22Rv1 (cell line): Measurements from ENCODE around the gene TWNK.
"Not testable (repeated sequence)": the region's sequence is repeated elsewhere in the genome, so short reads cannot be mapped to it uniquely, and the experiment has no call there.

Source experiments
- H3K27ac ChIP-seq: fragments of 450-650 bp; 2 replicates; pipeline ENCODE4 v1.5.1; 2017
- ZFX ChIP-seq: fragments of 450-650 bp; IDR thresholded peaks from 2 replicates; pipeline ENCODE4 v1.6.1; 2017; ENCODE audit warnings: antibody characterized with exemption, borderline replicate concordance
- TF ChIP-seq, protein P1 (sequence below): fragments of 450-650 bp; IDR thresholded peaks from 2 replicates; pipeline ENCODE4 v1.5.1; 2017; ENCODE audit warnings: mild to moderate bottlenecking

TWNK gene

DNA sequence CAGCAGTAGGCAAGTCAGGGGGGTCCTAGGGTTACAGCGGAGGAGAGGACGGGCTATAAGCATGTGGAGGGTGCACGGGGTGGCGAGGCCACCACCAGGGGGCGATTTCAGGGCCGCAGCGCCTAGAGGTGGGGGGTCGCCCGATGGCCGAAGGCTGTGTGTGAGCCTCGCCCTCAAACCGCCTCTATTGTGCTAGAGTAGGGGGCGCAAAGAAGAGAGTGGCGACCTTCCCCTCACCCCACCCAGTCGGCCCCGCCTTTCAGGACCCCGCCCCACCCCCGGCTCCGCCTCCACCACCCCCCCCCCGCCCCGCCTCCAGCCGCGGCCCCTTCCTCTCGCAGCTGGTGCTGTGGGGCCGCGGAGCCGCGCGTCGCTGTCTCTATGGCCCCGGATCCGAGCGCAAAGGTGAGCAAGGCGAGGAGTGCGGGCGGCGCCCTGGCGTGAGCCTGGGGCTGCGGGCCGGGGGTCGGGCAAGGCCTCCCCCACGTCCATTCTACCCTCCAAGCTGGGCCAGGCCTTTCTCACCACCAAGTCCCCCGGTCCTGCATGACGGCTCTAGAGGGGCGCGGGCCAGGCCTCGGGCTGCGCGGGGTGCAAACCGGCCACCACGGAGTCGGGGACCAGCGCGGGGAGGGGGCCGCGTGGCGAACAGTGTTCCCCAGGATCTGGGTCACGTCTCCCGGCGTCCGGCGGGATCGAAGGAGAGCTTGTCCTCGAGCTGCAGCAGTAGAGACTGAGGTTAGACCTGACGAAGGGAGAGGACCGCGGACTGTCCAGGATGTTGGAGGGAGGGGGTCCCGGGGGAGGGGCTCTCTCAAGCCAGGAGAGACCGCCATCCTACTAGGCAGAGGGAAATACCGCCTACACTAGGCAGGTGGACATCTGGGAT, 17.9 kb upstream of the TWNK start, which contains the start of gene SEMA4G:
TSS of gene SEMA4G (plus strand) at position 318 of the 889 bp plus-strand sequence. CDS start 3,409 bp downstream, outside the sequence.
- peak within 1 kb of the TSS; percentile 77 for H3K27ac ChIP-seq
- TF ChIP-seq, protein P1, sequence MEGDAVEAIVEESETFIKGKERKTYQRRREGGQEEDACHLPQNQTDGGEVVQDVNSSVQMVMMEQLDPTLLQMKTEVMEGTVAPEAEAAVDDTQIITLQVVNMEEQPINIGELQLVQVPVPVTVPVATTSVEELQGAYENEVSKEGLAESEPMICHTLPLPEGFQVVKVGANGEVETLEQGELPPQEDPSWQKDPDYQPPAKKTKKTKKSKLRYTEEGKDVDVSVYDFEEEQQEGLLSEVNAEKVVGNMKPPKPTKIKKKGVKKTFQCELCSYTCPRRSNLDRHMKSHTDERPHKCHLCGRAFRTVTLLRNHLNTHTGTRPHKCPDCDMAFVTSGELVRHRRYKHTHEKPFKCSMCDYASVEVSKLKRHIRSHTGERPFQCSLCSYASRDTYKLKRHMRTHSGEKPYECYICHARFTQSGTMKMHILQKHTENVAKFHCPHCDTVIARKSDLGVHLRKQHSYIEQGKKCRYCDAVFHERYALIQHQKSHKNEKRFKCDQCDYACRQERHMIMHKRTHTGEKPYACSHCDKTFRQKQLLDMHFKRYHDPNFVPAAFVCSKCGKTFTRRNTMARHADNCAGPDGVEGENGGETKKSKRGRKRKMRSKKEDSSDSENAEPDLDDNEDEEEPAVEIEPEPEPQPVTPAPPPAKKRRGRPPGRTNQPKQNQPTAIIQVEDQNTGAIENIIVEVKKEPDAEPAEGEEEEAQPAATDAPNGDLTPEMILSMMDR, result peak; percentile 75
- no peak for TF ChIP-seq ZFX

DNA sequence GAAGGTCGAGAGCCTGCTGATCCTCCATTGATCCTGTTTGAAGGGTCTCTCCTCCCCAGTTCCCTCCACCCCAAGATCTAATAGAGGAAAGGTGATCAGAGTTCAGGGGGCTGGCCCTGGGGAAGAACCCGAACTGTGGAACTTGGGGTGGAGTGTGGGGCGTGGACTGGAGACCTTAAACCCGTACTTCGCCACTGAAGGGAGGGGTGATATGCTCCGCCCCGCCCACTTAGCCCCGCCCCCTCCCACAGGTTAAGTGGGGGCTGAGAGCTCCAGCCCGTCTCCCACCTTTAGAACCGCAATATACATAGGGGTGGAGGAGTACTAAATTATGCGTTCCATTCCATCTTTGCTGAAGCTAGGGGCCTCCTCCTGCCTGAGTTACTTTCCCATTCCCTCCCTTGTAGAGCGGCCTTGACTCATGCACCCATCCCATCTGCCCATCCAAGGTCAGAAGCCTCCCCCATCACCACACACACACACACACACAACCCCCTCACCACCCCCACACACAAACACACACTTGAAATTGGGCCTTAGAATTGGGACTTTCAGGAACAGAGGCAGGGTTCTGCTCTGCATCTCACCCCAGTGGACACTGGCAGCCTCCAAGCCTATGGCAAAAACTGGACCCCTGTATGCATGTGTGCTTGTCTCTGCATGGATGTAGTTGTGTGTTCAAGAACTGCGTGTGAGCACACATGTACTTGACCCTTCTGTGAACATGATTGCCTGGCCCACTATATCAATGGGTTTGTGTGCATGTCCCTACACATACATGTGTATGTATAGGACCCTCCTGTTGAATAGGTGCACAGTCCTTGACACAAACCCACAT, 17.0 kb upstream of the TWNK start:
- peak overlapping the region; percentile 77 for H3K27ac ChIP-seq
- no peak for TF ChIP-seq ZFX
- TF ChIP-seq, protein P1, result no peak

DNA sequence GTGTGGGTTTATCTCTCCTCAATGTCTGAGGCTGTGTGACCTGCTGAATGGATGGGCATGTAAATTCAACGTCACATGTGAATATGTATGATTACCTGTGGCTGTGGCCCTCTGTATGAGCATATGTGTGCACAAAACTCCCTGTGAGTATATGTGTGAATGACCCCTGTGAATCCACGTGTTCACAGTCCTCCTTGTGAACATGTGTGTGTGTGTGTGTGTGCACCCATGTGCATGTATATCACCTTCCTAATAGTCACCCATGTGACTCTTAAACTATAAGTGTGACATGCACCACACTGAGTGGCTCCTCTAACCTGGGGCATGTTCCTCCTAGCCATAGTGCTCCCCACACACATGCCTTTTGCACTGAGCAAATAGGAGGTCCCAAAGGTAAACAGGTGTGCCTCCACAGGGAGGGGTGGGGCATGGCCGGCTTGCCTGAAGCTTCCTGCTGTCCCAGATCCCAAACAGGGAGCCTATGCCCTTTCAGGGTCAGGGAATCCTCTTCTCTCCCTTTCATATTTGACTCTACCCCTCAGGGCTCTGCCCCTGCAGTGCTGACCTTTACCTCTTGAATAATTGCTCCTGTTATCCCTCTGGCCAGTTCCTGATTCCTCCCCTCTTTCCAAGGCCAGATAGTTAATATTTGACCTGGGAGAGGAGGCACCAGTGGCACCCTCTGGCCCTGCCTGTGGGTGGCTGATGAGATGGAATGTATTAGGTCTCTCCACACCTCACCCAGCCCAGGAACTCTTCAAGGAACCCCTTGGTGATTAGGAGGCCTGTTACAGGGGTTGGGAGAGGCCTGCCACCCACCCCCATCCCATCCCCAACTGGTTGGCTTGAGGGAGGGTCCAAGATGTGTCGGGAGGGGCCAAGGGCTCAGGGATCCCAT, 16.2 kb upstream of the TWNK start:
- peak overlapping the region; percentile 77 for H3K27ac ChIP-seq
- TF ChIP-seq ZFX, result no peak
- TF ChIP-seq, protein P1, result no peak

DNA sequence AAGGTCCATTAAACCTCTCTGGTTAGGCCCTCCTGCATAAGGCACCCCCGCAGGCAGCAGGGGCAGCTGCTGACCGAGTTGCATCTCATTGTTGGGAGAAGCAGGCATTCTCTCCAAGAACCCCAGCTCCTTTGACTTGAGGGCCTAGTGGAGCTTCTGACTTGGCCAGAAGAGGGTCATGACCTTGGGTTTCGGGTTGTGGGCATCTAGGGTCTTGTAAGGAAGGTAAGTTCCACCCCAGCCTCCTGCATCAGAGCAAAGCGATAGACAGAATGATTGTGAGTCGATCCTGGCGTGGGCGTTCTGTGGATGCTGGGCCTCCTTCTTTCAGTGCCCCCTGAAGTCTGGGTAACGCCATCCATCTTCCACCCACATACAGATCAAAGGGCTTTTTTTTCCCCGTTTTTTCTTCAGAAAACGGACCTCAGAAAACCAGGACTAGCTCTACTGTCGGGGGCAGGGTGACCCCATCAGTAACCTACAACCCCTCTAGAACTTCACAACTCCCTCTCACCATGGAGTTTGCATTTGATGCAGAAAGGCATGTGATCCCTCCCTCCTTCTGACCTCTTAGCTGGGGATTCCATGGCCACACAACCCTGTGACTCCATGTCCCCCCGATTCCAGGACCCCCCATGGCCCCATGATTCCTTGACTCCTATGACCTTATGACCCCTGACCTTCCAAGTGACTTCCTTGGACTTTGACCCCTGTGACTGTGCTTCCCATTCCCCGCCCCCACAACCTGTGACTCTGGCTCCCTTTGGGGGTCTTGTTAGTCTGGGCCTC, 15.0 kb upstream of the TWNK start:
- no peak for TF ChIP-seq ZFX
- TF ChIP-seq, protein P1, result no peak
- peak overlapping the region; percentile 77 for H3K27ac ChIP-seq

DNA sequence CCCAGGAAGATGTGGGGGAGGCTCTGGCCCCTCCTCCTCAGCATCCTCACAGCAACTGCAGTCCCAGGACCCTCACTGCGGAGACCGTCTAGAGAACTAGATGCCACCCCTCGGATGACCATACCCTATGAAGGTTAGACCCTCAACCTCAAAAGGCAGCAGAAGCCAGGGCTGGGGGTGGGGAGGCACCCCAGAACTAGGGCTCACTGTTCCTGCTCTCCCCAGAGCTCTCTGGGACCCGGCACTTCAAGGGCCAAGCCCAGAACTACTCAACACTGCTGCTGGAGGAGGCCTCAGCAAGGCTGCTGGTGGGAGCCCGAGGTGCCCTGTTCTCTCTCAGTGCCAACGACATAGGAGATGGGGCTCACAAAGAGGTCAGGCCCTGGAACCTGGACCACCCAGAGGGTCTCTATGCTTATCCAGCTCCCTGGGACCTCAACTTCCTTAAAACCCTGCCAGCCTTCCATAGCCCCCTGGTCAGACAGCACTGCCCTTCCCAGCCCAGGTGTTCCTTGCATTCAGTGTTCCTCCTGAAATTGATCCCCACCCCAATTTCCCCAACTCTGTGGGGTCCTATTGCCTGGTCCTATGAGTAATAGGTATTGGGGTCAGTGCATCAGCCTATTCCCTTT, 14.3 kb upstream of the TWNK start:
- H3K27ac ChIP-seq, result peak overlapping the region; percentile 77; the same call in 1 of the 2 replicates
- no peak for TF ChIP-seq ZFX
- TF ChIP-seq, protein P1, result no peak

DNA sequence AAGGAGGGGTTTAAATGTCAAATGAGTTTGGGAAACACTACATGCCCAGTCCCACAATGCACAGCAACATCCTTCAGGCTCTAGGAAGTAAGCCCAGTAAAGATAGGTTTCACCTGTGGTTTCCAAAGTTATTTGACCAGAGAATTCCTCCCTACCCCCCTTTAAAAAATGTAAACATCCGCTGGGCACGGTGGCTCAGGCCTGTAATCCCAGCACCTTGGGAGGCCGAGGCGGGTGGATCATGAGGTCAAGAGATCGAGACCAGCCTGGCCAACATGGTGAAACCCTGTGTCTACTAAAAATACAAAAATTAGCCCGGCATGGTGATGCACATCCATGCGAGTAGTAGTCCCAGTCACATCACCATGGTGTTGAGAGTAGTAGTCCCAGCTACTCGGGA, 11.9 kb upstream of the TWNK start:
- H3K27ac ChIP-seq, result not testable (repeated sequence)
